GM23338 (cell line): ENCODE data around the gene HABP4. TPM values are rescaled to one million over a fixed set of nuclear protein-coding genes. Genes with fewer than 3 reads are reported as not detected.

Experiments used
- ATAC-seq: fragments of 200-7000 bp; cut with Tn5 transposase; 3 replicates; pipeline ENCODE4 v1.9.1; 2020
- DNase-seq: peaks from one replicate; pipeline ENCODE4 v3.0.0-alpha.2; 2015; ENCODE audit warnings: low spot score
- H2AFZ ChIP-seq: fragments of 200-600 bp; sonication (generic); 2 replicates; pipeline ENCODE4 v1.8.0; 2016; ENCODE audit warnings: antibody characterized with exemption, mild to moderate bottlenecking, moderate library complexity
- H3F3A ChIP-seq: fragments of 200-600 bp; sonication (generic); replicated peaks from 2 replicates; pipeline ENCODE4 v1.8.0; 2017; ENCODE audit warnings: antibody characterized with exemption, mixed run types, low read depth
- H3K27ac ChIP-seq: fragments of 200-600 bp; sonication (generic); 2 replicates; pipeline ENCODE4 v1.6.1; 2016; ENCODE audit warnings: low read depth
- H3K27me3 ChIP-seq: fragments of 200-600 bp; sonication (generic); 2 replicates; pipeline ENCODE4 v1.8.0; 2016; ENCODE audit warnings: mild to moderate bottlenecking, mixed run types, moderate library complexity; ENCODE audit not compliant: insufficient read depth
- H3K36me3 ChIP-seq: fragments of 200-600 bp; sonication (generic); 2 replicates; pipeline ENCODE4 v1.8.0; 2016; ENCODE audit warnings: mild to moderate bottlenecking; ENCODE audit not compliant: insufficient read depth
- H3K4me1 ChIP-seq: fragments of 200-600 bp; sonication (generic); 2 replicates; pipeline ENCODE4 v1.8.0; 2016; ENCODE audit warnings: mild to moderate bottlenecking, moderate library complexity; ENCODE audit not compliant: insufficient read depth
- H3K4me2 ChIP-seq: fragments of 200-600 bp; sonication (generic); 2 replicates; pipeline ENCODE4 v1.7.1; 2017; ENCODE audit warnings: mixed run types
- H3K4me3 ChIP-seq: fragments of 200-600 bp; sonication (generic); 2 replicates; pipeline ENCODE4 v1.6.1; 2016; ENCODE audit warnings: mixed run types
- H3K79me2 ChIP-seq: fragments of 200-600 bp; sonication (generic); replicated peaks from 2 replicates; pipeline ENCODE4 v1.8.0; 2017; ENCODE audit warnings: mild to moderate bottlenecking; ENCODE audit not compliant: insufficient read depth
- H3K9me2 ChIP-seq: fragments of 200-600 bp; sonication (generic); 2 replicates; pipeline ENCODE4 v1.8.0; 2017; ENCODE audit not compliant: insufficient read depth
- H4K20me1 ChIP-seq: fragments of 200-600 bp; sonication (generic); replicated peaks from 2 replicates; pipeline ENCODE4 v1.8.0; 2017; ENCODE audit warnings: mild to moderate bottlenecking; ENCODE audit not compliant: insufficient read depth
- H3K27ac Mint-ChIP-seq: 2 replicates; pipeline ENCODE4 v1.8.0; 2020; ENCODE audit warnings: inconsistent platforms, mild to moderate bottlenecking, moderate library complexity, mixed read lengths
- H3K27me3 Mint-ChIP-seq: 3 replicates; pipeline ENCODE4 v1.8.0; 2022; ENCODE audit warnings: low read depth, mild to moderate bottlenecking, moderate library complexity, mixed read lengths, inconsistent platforms; ENCODE audit not compliant: insufficient read depth, poor library complexity
- H3K36me3 Mint-ChIP-seq: 3 replicates; pipeline ENCODE4 v1.8.0; 2021; ENCODE audit warnings: low read depth, mild to moderate bottlenecking, inconsistent platforms, moderate library complexity, mixed read lengths
- H3K4me1 Mint-ChIP-seq: 3 replicates; pipeline ENCODE4 v1.8.0; 2020; ENCODE audit warnings: mild to moderate bottlenecking, inconsistent platforms, mixed read lengths
- H3K4me3 Mint-ChIP-seq: 3 replicates; pipeline ENCODE4 v1.8.0; 2021; ENCODE audit warnings: moderate library complexity, mild to moderate bottlenecking, inconsistent platforms, mixed read lengths
- H3K9me3 Mint-ChIP-seq: 3 replicates; pipeline ENCODE4 v1.8.0; 2020; ENCODE audit warnings: moderate library complexity, mild to moderate bottlenecking, inconsistent platforms, mixed read lengths
- CREB1 ChIP-seq: fragments of 250-450 bp; sonication (Bioruptor Pico); IDR thresholded peaks from 2 replicates; pipeline ENCODE4 v1.5.0; 2020; ENCODE audit warnings: low read depth, mild to moderate bottlenecking, moderate library complexity
- EZH2 ChIP-seq: fragments of 200-600 bp; sonication (generic); IDR thresholded peaks from one replicate; pipeline ENCODE4 v1.8.0; 2017; ENCODE audit warnings: antibody characterized with exemption, mild to moderate bottlenecking, low read depth; ENCODE audit not compliant: unreplicated experiment
- EZH2phosphoT487 ChIP-seq: fragments of 200-600 bp; sonication (generic); IDR thresholded peaks from one replicate; pipeline ENCODE4 v1.8.1; 2018; ENCODE audit warnings: antibody characterized with exemption; ENCODE audit not compliant: unreplicated experiment
- JUNB ChIP-seq: IDR thresholded peaks from one replicate; pipeline ENCODE4 v1.6.1; 2016; ENCODE audit warnings: antibody characterized with exemption; ENCODE audit not compliant: unreplicated experiment
- NANOG ChIP-seq: IDR thresholded peaks from 2 replicates; pipeline ENCODE4 v1.6.1; 2016; ENCODE audit warnings: antibody characterized with exemption, borderline replicate concordance
- POLR2AphosphoS5 ChIP-seq: IDR thresholded peaks from 2 replicates; pipeline ENCODE4 v1.6.1; 2016; ENCODE audit warnings: antibody characterized with exemption, low read depth
- STAT1 ChIP-seq: IDR thresholded peaks from one replicate; pipeline ENCODE4 v1.6.1; 2016; ENCODE audit warnings: antibody characterized with exemption; ENCODE audit not compliant: unreplicated experiment
- ZNF114 ChIP-seq: fragments of 250-450 bp; sonication (Bioruptor Pico); IDR thresholded peaks from 2 replicates; pipeline ENCODE4 v1.5.0; 2020; ENCODE audit warnings: mild to moderate bottlenecking, moderate library complexity
- ZNF331 ChIP-seq: fragments of 250-450 bp; sonication (Bioruptor Pico); IDR thresholded peaks from 2 replicates; pipeline ENCODE4 v1.5.0; 2020; ENCODE audit warnings: low read depth, mild to moderate bottlenecking, moderate library complexity
- ZNF462 ChIP-seq: fragments of 250-450 bp; sonication (Bioruptor Pico); IDR thresholded peaks from 2 replicates; pipeline ENCODE4 v1.5.0; 2020; ENCODE audit warnings: mild to moderate bottlenecking, moderate library complexity
- polyA plus RNA-seq: library from polyadenylated mRNA; unstranded; fragments of >200 nt; fragmentation: Nextera tagmentation; extraction: Ambion mirVana; gene quantifications from 2 replicates; pipeline ENCODE4 v1.2.1, GENCODE V29; 2016
- total RNA-seq: library from RNA; depleted of rRNA; stranded (reverse); fragments of >200 nt; shearing (Covaris generic); gene quantifications from 2 replicates; pipeline ENCODE4 v1.2.3, GENCODE V29; 2014
- TF ChIP-seq, protein P1 (sequence below), 2 experiments: fragments of 200-600 bp in 1 of 2; sonication (generic) in 1 of 2; conservative IDR thresholded peaks; 2 replicates each; pipeline versions ENCODE4 v1.5.1 to v1.6.1; 2016 to 2017; ENCODE audit warnings: antibody characterized with exemption in 2 of 2, low read depth in 2 of 2, mild to moderate bottlenecking in 2 of 2, moderate library complexity in 1 of 2
- TF ChIP-seq, protein P2 (sequence below): IDR thresholded peaks from 2 replicates; pipeline ENCODE4 v1.6.1; 2016; ENCODE audit warnings: antibody characterized with exemption
- TF ChIP-seq, protein P3 (sequence below): IDR thresholded peaks from one replicate; pipeline ENCODE4 v1.6.1; 2018; ENCODE audit warnings: antibody characterized with exemption; ENCODE audit not compliant: unreplicated experiment

HABP4 gene
- total and polyA plus RNA-seq, 2 experiments from 2014 or later, result 8.8 to 9.9 TPM

DNA sequence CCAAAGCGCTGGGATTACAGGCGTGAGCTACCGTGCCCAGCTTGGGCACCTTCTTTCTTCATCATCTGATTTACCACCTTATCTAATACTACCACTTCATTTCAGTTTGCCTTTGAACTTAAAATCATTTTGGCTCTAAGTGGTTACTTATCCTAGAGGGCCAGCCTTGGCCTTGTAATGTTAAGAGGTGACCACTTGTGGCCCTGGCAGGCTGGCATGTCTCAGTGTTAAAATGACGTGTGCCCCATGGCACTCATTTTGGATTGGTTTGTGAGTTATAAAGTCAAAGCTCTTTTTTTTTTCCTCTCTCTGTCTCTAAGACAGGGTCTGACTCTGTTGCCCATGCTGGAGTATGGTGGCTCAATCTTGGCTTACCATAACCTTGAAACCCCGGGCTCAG lies 17.8 kb downstream of the HABP4 start:
- H3K4me1 Mint-ChIP-seq, result peaks cover 8% of the 10 kb centered on the region; the same call in 2 of the 3 replicates
- no peaks in the 10 kb centered on the region for H3F3A ChIP-seq
- no peaks in the 10 kb centered on the region for H4K20me1 ChIP-seq
- peaks cover under 1% of the 10 kb centered on the region; the same call in 1 of the 2 replicates for H3K4me1 ChIP-seq
- no peaks in the 10 kb centered on the region for H3K27me3 ChIP-seq
- no peaks in the 10 kb centered on the region for H3K9me3 Mint-ChIP-seq
- no peak for DNase-seq
- peaks cover 16% of the 10 kb centered on the region; the same call in 2 of the 3 replicates for H3K36me3 Mint-ChIP-seq
- H3K27ac Mint-ChIP-seq, result no peak overlapping the region
- H2AFZ ChIP-seq, result no peak overlapping the region
- no peak overlapping the region for H3K4me3 ChIP-seq
- H3K36me3 ChIP-seq, result peaks cover 5% of the 10 kb centered on the region
- H3K4me2 ChIP-seq, result no peak overlapping the region
- no peak overlapping the region for H3K4me3 Mint-ChIP-seq
- H3K27me3 Mint-ChIP-seq, result no peaks in the 10 kb centered on the region
- no peaks in the 10 kb centered on the region for H3K79me2 ChIP-seq
- no peaks in the 10 kb centered on the region for H3K9me2 ChIP-seq
- ATAC-seq, result no peak
- H3K27ac ChIP-seq, result no peak overlapping the region
- TF ChIP-seq, protein P1, sequence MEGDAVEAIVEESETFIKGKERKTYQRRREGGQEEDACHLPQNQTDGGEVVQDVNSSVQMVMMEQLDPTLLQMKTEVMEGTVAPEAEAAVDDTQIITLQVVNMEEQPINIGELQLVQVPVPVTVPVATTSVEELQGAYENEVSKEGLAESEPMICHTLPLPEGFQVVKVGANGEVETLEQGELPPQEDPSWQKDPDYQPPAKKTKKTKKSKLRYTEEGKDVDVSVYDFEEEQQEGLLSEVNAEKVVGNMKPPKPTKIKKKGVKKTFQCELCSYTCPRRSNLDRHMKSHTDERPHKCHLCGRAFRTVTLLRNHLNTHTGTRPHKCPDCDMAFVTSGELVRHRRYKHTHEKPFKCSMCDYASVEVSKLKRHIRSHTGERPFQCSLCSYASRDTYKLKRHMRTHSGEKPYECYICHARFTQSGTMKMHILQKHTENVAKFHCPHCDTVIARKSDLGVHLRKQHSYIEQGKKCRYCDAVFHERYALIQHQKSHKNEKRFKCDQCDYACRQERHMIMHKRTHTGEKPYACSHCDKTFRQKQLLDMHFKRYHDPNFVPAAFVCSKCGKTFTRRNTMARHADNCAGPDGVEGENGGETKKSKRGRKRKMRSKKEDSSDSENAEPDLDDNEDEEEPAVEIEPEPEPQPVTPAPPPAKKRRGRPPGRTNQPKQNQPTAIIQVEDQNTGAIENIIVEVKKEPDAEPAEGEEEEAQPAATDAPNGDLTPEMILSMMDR (conservative IDR thresholded peaks at IDR 0.05; ENCODE audit: low read depth in 2 of 2), result no peak
- TF ChIP-seq EZH2, result no peak
- TF ChIP-seq NANOG, result no peak
- no peak for TF ChIP-seq ZNF114 (CRISPR knock-in tag)
- TF ChIP-seq, protein P2, sequence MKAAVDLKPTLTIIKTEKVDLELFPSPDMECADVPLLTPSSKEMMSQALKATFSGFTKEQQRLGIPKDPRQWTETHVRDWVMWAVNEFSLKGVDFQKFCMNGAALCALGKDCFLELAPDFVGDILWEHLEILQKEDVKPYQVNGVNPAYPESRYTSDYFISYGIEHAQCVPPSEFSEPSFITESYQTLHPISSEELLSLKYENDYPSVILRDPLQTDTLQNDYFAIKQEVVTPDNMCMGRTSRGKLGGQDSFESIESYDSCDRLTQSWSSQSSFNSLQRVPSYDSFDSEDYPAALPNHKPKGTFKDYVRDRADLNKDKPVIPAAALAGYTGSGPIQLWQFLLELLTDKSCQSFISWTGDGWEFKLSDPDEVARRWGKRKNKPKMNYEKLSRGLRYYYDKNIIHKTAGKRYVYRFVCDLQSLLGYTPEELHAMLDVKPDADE, result no peak
- no peak for TF ChIP-seq EZH2phosphoT487
- TF ChIP-seq, protein P3, sequence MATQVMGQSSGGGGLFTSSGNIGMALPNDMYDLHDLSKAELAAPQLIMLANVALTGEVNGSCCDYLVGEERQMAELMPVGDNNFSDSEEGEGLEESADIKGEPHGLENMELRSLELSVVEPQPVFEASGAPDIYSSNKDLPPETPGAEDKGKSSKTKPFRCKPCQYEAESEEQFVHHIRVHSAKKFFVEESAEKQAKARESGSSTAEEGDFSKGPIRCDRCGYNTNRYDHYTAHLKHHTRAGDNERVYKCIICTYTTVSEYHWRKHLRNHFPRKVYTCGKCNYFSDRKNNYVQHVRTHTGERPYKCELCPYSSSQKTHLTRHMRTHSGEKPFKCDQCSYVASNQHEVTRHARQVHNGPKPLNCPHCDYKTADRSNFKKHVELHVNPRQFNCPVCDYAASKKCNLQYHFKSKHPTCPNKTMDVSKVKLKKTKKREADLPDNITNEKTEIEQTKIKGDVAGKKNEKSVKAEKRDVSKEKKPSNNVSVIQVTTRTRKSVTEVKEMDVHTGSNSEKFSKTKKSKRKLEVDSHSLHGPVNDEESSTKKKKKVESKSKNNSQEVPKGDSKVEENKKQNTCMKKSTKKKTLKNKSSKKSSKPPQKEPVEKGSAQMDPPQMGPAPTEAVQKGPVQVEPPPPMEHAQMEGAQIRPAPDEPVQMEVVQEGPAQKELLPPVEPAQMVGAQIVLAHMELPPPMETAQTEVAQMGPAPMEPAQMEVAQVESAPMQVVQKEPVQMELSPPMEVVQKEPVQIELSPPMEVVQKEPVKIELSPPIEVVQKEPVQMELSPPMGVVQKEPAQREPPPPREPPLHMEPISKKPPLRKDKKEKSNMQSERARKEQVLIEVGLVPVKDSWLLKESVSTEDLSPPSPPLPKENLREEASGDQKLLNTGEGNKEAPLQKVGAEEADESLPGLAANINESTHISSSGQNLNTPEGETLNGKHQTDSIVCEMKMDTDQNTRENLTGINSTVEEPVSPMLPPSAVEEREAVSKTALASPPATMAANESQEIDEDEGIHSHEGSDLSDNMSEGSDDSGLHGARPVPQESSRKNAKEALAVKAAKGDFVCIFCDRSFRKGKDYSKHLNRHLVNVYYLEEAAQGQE, result no peak
- no peak for TF ChIP-seq CREB1 (CRISPR knock-in tag)
- no peak for TF ChIP-seq ZNF462
- TF ChIP-seq JUNB, result no peak
- TF ChIP-seq POLR2AphosphoS5, result no peak
- TF ChIP-seq ZNF331 (CRISPR knock-in tag), result no peak
- TF ChIP-seq STAT1, result no peak
